Renal cortex interstitium (tissue), 11 donors: ENCODE measurements around the gene LPCAT1. TPM values are rescaled to one million over a fixed set of nuclear protein-coding genes. Genes with fewer than 3 reads are reported as not detected.
"Not testable (repeated sequence)": the region's sequence is repeated elsewhere in the genome, so short reads cannot be mapped to it uniquely, and the experiment has no call there.

Source experiments
- DNase-seq, 11 donors: peaks; one replicate each; pipeline ENCODE4 v3.0.0-alpha.2; 2013; ENCODE audit warnings: low read depth in 9 of 11, low spot score in 4 of 11; ENCODE audit errors: extremely low read depth in 1 of 11
- polyA plus RNA-seq, 3 donors: library from polyadenylated mRNA; unstranded; fragments of 120-200 nt; gene quantifications; one replicate each; pipeline ENCODE4 v1.2.1, GENCODE V29; 2013; ENCODE audit not compliant: insufficient read length in 3 of 3

The LPCAT1 gene
- polyA plus RNA-seq, 3 donors, result 43.8 to 51.3 (median 45.4) TPM

DNA sequence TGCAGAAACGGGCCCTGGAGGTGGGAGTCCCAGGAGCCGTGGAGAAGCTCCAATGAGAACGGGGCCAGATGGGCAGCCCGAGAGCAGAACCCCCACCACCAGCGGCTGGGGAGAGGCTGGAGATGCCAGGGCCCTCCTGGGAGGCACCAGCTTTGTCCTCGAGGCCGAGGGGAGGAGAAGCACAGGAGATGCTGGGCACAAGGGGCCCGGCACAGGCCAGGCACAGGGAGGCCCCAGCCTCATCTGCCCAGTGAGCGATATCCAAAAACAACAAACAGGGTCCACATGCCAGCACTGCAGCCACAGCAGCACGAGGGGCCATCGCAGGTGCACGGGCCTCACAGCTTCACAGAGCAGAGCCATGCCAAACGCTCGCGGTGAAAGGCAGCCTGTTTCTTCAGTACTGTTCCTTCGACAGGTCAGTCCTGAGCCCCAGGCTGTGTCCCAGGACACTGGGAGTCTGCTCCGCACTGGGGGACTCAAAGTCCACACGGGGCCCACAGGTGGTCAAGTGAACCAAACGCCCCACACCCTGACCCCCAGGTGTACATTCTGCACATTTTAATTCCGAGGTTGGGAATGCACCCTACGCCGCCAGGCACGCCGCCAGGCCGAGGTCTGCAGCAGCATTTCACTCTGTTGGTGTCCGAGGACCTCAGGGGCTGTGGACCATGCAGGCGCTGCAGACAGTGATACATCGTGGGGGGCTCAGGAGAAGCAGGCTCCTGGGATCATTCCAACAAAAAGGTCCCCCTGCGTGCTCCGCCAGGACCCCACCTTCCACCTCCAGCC, 9.5 kb downstream of the LPCAT1 start:
- no peak for DNase-seq

DNA sequence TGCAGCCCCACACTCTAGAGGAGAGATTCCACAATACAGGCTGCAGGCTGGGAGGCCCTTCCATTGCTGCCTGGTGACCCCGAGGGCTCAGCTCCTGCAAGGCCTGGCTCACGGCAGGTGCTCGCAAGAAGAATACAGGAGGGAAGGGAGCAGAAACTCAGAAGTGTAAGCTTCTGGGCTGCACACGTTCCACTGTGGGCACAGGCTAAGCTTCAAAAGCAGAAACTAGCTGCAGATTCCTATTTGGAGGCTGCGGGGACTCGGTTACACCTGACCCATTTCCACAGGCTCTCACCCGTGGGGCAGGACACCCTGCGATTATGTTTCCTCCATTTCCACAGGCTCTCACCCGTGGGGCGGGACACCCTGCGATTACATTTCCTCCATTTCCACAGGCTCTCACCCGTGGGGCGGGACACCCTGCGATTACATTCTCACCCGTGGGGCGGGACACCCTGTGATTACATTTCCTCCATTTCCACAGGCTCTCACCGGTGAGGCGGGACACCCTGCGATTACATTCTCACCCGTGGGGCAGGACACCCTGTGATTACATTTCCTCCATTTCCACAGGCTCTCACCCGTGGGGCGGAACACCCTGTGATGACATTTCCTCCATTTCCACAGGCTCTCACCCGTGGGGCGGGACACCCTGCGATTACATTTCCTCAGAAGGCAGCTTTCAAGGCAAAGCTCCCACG, 10.3 kb downstream of the LPCAT1 start:
- DNase-seq, result no peak

DNA sequence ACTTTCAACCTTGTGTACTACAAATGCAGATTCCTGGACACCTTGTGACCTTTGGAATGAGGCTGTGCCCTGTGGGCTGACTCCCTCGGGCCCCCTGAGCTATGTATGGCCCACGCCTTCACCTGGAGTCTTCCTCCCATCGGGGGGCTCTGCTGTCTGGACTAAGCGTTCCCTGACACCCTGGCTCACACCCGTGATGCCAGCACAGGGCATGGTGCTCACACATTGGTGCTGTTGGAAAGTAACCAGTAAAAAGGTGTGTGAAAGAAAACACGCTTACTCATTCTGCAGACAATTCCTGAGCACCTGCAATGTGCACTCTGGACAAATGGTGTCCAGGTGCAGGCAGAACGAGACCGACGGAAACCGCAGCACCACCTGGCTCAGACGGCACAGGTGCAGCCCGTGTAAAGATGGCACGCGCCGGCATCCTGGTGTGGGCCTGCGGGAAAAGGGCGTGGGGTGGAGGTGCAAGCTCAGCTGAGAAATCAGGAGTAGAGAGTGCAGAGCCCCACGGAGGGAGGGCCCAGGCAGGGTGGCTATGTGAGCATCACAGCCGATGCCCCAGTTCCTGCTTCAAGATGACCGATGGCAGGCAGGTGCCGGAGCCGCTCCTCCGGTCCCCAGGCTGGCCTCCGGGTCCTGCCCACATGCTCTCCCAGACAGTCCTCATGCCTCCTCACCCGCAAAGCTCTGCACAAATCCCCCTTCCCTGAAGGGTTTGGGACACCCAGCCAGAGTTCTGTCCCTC, 11.0 kb downstream of the LPCAT1 start:
- DNase-seq, result no peak

DNA sequence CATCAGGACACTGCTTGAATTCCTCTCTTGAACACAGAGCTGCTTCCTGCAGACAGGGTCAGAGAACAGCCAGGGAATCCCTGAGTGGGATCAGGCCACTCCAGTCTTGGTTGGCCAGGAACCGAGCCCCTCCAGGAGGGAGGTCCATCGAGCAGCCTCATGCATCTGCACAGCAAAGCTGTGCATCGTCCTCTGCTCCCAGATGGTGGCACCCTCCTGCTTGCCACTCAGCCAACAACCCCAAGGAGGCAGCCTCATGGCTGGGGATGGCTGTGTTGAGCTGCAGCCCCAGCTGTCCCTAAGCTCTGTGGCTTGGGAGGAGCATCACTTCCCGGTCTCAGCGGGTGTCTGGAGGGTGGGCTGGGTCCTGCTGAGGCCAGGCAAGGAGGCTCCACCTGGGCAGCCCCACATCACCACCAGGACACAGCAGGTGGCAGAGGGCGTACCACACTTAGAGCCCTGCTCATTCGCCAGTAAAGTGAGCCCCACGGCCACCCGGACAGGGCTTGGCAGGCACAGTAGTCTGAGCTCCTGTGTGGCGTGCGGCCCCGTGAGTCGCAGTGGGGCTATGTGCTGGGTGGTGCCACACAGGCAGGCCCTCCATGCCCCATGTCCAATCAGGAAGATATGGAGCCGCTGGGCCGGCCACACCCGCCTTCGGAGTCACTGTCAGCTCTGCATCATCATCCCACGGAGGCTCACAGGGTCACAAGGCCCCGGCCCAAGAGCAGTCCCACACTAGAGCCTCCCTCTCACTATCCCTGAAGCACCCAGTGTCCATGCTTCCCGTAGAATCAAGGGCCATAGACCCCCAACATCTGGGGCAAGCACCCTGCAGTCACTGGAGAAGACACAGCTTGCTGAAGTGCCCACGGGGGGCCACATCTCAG, 11.9 kb downstream of the LPCAT1 start:
- no peak for DNase-seq

DNA sequence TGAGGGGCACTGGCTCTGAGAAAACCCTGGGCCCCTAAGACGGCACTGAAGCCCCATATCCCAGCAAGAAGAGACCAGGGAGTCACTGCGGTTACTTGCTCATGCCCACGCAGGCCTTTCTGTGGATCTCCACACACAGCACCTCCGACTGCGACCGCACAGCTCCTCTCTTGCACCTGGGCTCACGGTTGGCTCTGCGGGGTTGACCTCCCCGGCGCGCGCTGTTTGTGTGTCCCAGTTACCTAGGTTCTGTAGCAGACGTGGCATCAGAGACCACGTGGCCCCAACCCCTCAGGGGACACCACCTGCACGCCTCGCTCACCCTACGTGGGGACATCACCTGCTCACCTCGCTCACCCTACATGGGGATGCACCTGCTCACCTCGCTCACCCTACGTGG, 12.7 kb downstream of the LPCAT1 start:
- no peak for DNase-seq

DNA sequence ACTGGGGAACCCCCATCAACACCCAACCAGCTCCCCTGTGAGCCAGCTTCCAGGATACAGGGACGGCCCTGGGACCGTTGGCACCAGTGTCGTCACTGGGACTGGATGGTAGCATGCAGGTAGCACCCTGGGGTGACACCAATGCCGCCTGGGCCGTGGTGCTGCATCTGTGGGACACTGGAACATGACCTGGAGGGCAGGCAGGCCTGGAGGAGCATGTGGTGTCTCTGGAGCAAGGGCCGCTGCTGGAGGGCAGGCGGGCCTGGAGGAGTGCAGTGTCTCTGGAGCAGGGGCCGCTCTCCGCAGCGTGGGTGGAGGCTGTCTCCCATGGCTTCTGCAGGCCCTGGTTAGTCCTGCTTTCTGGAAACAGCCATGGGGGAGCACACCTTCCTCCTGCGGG, 13.1 kb downstream of the LPCAT1 start:
- DNase-seq, result no peak

DNA sequence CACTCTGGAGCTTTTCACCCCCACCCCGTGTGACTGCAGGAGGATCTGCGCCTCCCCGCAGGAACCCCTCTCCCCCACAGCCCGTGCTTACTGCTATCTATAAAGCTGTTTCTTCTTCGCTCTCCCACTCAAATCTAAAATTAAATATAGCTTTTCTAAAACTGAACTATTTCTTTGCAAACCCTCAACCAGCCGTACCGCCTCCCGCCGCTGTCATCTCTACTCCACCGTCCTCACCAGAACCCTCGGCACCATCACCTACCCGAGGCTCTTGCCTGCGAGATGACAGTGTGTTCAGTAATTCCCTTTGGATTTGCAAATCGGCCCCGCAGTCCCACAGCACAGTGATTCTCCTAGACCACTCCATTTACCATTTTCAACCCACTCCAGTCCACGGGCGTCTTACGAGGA, 13.6 kb downstream of the LPCAT1 start:
- no peak for DNase-seq

DNA sequence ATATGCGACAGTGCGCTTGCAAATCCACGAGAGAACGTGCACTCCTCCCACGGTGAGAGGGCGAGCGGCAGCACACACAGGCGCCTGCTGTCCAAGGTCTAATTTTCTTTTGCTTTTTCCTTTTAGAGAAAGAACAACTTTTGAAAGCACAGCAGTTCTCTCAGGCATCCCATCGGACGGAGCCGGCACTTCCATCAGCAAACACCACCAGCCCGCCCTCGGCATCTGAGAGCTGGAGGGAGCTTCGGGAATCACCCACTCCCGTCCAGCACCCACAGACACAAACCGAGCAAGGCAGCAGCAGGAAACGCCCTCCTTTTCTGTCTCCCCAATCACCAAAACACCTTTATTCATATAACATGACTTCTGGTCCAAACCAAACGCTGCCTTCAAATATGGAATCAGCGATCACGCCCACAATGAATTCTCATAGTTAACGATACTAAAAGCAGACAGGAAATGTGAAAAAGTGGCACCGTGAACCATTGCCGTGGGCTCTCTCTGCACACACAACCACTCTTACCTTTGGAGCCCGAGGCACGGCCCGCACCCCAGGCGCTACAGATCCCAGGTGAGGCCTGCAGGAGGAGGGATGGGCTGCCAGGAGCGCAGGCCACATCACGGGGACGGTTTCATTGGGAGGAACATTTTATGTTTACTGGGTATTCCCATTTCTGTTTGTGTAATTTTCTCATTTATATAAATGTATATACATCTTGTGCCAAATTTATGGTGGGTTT, 14.2 kb downstream of the LPCAT1 start:
- DNase-seq, result no peak

DNA sequence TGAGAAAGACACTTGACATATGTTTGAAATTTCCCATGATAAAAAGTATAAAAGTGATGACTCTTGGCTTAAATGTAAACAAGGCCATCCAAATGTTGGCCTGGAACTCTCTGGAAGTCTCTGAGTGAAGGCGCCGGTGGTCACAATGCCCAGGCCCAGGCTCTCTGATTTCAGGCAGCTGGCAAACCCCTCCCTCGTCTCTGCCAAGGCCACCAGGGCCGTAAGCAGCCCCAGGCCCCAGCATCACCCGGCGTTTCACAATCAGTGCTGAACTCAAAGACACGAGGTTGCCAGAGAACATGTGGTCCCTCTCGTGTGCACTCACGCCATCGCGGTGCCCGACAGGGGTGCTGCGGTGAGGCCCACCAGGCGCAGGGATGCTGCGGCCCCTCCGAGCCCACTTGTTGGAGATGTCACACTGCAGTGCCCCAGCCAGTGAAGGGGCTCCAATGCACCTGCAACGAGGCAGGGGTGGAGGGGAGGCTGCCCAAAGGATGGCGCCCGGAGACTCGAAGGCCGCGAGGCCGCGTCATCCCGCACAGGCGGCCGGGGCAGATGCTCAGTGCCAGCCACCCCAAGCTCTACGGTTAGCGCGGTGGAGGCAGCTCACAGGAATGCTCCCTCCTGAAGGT, 15.0 kb downstream of the LPCAT1 start:
- no peak for DNase-seq

DNA sequence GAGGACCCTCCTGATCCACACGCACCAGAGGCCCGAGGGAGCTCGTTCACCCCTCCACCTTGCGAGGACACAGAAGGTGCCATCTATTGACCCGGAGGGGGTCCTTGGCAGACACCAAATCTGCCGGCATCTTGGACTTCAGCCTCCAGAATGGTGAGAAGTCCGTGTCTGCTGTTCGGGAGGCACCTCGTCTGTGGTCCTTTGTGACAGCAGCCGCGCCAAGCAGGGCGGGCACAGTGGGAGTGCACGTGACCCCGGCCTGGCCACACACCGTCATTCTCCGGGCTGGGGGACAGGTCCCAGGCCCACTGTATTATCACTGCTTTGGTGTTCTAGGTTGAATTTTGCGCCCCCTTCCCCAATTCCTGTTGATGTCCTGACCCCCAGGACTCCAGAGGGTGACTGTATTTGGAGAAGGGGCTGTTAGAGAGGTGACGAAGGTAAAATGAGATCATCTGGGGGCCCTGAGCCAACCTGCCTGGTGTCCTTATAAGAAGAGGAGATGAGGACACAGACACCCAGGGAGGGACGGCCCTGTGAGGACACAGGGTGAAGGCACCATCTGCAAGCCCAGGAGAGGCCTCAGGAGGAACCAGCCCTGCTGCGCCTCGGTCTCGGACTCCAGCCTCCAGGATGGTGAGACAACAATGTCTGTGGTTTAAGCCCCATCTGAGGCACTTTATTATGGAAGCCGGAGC, 15.7 kb downstream of the LPCAT1 start:
- DNase-seq, result no peak

DNA sequence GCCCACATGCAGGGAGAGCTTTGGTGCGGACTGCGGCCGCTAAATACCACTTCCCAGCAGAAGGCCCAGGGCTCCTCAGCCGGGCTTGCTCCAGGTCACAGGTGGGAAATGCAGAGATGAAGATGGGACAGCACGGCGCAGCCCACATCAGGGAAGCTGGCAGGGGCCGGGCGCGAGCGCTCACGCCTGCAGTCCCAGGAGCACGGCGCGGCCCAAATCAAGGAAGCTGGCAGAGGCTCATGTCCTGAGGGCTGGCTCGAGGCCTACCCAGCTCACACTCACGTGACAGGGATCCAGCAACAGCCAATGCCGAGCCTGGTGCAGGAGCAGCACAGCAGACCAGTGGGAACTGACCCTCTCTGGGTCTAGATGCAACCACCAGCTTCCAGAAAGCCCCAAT, 16.3 kb downstream of the LPCAT1 start:
- DNase-seq, result no peak

DNA sequence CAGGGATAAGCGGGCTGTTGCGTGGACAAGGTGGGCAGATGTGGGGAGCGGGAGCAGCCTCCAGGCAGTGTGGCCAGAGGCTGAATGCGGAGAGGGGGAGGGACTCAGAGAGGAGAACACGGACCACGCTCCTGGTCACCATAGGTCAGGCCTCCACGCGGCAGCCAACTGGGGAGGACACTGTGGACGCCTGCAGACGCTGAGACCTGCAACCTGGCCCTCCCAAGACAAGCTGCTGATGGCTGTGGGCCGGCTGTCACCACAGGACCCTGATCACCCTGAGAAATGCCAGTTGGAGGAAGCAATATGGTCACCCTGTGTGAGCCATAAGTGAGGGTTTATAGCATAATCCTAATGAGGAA, 16.8 kb downstream of the LPCAT1 start:
- no peak for DNase-seq

DNA sequence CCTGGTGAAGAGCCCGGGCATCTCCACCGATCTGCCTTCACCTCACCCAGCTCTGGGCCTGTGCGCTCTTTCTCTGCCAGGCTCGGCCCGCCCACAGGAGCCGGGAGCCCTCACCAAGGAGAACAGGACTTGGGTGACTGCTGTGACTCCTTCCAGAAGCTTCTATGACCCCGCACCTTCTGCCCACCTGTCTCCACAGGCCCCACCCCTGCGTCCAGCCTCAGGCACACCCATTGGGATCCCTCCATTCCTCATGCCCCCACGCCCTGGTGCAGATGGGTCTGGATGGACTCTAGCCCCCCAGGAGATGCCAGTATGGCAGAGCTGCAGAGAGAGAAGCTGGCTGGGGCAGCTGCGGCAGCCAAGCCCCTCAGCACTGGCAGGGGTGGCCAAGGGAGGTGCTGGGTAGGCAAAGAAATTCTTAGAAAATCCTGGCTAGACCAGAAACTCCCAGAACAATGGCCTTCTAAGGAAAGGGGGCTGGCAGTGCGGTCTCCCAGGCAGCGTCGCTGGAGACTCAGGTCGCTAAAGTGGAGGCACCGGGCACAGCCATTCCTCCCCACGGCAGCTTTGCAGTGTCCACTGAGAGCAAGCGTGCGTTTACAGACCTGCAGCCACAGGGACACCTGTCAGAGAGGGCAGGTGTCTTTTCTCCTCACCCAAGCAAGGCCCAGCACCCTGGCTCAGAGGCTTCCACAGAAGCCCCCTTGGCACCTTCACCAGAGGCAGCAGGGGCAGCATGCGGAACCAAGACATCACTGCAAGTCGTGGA, 17.3 kb downstream of the LPCAT1 start:
- DNase-seq, result no peak

DNA sequence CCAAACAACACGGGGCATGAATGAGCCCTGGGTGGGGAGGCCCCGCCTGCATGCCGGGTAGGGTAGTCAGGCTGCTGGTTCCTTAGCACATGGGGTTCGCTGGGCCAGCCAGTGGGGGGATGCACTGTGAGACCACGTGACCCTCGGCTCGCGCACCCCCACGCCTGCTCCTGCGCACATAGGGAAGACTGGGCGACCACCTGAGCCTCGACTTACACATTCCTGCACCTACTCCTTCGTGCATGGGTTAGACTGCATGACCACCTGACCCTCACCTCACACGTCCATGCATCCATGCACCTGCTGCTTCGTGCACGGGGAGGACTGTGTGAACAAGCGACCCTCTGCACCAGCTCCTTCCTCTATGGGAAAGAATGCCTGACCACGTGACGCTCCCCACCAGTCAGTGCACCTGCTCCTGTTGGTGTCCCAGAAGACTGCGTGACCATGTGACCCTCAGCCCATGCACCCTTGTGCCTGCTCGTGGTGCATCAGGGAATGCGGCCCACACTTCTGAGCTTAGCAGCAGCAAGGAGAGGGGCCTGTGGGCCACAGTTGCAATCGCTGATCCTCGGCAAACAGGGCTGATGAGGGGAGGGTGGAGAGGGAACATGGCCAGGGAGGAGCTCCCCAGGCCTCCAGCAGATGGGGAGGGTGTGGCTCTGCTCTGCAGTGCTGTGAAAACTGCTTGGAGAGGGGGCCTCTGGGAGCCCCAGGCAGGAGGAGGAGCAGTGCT, 18.1 kb downstream of the LPCAT1 start:
- no peak for DNase-seq

DNA sequence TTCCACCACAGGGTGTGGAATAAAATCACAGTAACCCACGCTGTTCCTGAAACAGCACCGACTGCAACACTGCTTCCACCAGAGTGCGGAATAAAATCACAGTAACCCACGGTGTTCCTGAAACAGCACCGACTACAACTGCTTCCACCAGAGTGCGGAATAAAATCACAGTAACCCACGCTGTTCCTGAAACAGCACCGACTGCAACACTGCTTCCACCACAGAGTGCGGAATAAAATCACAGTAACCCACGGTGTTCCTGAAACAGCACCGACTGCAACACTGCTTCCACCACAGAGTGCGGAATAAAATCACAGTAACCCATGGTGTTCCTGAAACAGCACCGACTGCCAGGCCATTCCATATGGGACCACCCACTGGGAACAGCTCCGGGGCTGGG, 18.7 kb downstream of the LPCAT1 start:
- not testable (repeated sequence) for DNase-seq

DNA sequence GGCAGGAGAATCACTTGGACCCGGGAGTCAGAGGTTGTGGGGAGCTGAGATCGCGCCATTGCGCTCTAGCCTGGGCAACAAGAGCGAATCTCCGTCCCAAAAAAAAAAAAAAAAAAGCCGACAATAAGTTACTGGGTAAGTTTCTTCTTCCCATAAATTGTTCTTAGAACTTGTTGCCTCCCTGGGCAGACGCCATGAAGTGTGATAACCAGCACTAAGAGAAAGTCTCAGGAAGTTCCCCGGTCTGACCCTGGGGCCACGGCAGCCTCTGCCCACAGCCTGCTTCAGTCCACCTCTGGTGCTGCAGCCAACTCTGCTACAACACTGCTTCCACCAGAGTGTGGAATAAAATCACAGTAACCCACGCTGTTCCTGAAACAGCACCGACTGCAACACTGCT, 19.1 kb downstream of the LPCAT1 start:
- no peak for DNase-seq
